ENCODE data around the gene PAX5. TPM values are rescaled to one million over a fixed set of nuclear protein-coding genes. Genes with fewer than 3 reads are reported as not detected.

Gene PAX5
- total RNA-seq, 3 donors from 2014 or later (not counting 1 experiment from before 2014, with no cell fraction given), result 1.3 to 2.1 (median 2.0) TPM

DNA sequence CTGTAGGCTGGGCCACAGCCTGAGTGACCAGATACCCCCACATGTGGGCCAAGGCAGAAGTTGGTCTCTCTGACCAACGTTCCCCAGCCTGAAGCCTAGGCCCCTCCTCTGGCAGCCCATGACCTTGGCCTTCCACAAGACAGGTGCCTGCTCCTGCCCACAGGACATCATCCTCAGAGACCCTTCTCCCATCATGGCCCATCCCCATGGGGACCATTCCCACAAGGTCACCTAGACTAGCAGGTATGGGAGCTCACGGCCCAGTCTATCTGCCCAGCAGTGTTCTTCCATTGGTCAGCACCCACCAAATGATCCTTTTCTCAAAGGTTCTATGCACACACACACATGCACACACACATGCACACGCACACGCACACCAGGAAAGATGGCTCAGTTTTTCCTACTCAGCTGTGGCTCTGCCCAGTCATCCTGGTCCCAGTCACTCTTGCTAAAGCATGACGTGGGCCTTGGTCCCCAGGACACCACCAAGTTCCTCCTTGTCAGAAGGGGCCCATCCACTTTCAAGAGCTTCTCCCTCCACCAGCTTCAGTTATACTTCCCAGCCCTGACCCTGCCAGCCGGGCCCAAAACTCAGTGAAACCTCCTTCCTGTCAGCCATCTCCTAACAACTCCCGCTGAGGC, 65.4 kb downstream of the PAX5 start:
- H3K36me3 Mint-ChIP-seq, result no peaks in the 10 kb centered on the region
- no peak for DNase-seq
- H3K27ac Mint-ChIP-seq, result no peak overlapping the region
- no peaks in the 10 kb centered on the region for H3K9me3 Mint-ChIP-seq
- intact Hi-C loops (cut with micrococcal nuclease), result no loop called here
- WGBS (ENCODE audit: insufficient coverage), result 82% methylated on average over 7 of the region's 7 CpGs
- Histone ChIP-seq H3K9me3 (ENCODE audit: control insufficient read depth, insufficient read depth, low read length) (no peaks in the 10 kb centered on the region), H3K4me1 (ENCODE audit: control insufficient read depth, insufficient read depth, low read length) (no peaks in the 10 kb centered on the region), H3K36me3 (ENCODE audit: control insufficient read depth, insufficient read depth, low read length) (no peaks in the 10 kb centered on the region), H3K4me3 (ENCODE audit: low read length) (no peak overlapping the region), H3K27me3 (ENCODE audit: control insufficient read depth, insufficient read depth, low read length) (no peaks in the 10 kb centered on the region), H3K27ac (ENCODE audit: low read length) (no peak overlapping the region)
- no peaks in the 10 kb centered on the region for H3K4me1 Mint-ChIP-seq
- H3K27me3 Mint-ChIP-seq (ENCODE audit: low read depth in 2 of 2), result peaks cover 0 to 8% of the 10 kb centered on the region in 2 donors
- TF ChIP-seq CTCF (IDR thresholded peaks at IDR 0.05), result no peak
- no peak for ATAC-seq
- no peak overlapping the region for H3K4me3 Mint-ChIP-seq

- DNase-seq (no peak), ATAC-seq (no peak)
- Histone ChIP-seq H3K9me3 (ENCODE audit: control insufficient read depth, insufficient read depth, low read length) (no peaks in the 10 kb centered on the region), H3K36me3 (ENCODE audit: control insufficient read depth, insufficient read depth, low read length) (no peaks in the 10 kb centered on the region), H3K4me1 (ENCODE audit: control insufficient read depth, insufficient read depth, low read length) (no peaks in the 10 kb centered on the region), H3K27ac (ENCODE audit: low read length) (no peak overlapping the region), H3K27me3 (ENCODE audit: control insufficient read depth, insufficient read depth, low read length) (no peaks in the 10 kb centered on the region), H3K4me3 (ENCODE audit: low read length) (no peak overlapping the region)
- Mint-ChIP-seq H3K27ac (no peak overlapping the region), H3K4me3 (no peak overlapping the region), H3K36me3 (no peaks in the 10 kb centered on the region), H3K4me1 (no peaks in the 10 kb centered on the region), H3K27me3 (ENCODE audit: low read depth in 2 of 2) (peaks cover 0 to 8% of the 10 kb centered on the region in 2 donors), H3K9me3 (no peaks in the 10 kb centered on the region)
- 74% methylated on average over 7 of the region's 7 CpGs for WGBS (ENCODE audit: insufficient coverage)
- TF ChIP-seq CTCF (IDR thresholded peaks at IDR 0.05), result no peak
- intact Hi-C loops (cut with micrococcal nuclease), result no loop called here
Measured at GRCh38 chr9:36967997-36968396, 66.1 kb downstream of the PAX5 start.

GRCh38 chr9:36966371-36967097, 67.5 kb downstream of the PAX5 start:
- Mint-ChIP-seq H3K4me3 (peak overlapping the region; percentile 31), H3K9me3 (no peaks in the 10 kb centered on the region), H3K27me3 (ENCODE audit: low read depth in 2 of 2) (peaks cover 0 to 5% of the 10 kb centered on the region in 2 donors), H3K4me1 (no peaks in the 10 kb centered on the region), H3K27ac (no peak overlapping the region), H3K36me3 (no peaks in the 10 kb centered on the region)
- WGBS (ENCODE audit: insufficient coverage), result 85% methylated on average over 21 of the region's 21 CpGs
- no peaks in the 10 kb centered on the region for H3K27me3 ChIP-seq (ENCODE audit: control insufficient read depth, insufficient read depth, low read length)
- no peaks in the 10 kb centered on the region for H3K4me1 ChIP-seq (ENCODE audit: control insufficient read depth, insufficient read depth, low read length)
- H3K9me3 ChIP-seq (ENCODE audit: control insufficient read depth, insufficient read depth, low read length), result no peaks in the 10 kb centered on the region
- ATAC-seq (no peak), DNase-seq (no peak)
- H3K27ac ChIP-seq (ENCODE audit: low read length), result no peak overlapping the region
- no peaks in the 10 kb centered on the region for H3K36me3 ChIP-seq (ENCODE audit: control insufficient read depth, insufficient read depth, low read length)
- TF ChIP-seq CTCF (IDR thresholded peaks at IDR 0.05), result no peak
- H3K4me3 ChIP-seq (ENCODE audit: low read length), result no peak overlapping the region
- intact Hi-C loops (cut with micrococcal nuclease), result no loop called here

Measured in natural killer cell (primary cell).